GM18907 (cell line): ENCODE measurements around the gene GRM7.

Experiments
- ATAC-seq: cut with Tn5 transposase; IDR thresholded peaks from one replicate; pipeline ENCODE4 v1.9.1; 2021; ENCODE audit warnings: mild to moderate bottlenecking, moderate library complexity; ENCODE audit not compliant: unreplicated experiment

GRM7 gene

DNA sequence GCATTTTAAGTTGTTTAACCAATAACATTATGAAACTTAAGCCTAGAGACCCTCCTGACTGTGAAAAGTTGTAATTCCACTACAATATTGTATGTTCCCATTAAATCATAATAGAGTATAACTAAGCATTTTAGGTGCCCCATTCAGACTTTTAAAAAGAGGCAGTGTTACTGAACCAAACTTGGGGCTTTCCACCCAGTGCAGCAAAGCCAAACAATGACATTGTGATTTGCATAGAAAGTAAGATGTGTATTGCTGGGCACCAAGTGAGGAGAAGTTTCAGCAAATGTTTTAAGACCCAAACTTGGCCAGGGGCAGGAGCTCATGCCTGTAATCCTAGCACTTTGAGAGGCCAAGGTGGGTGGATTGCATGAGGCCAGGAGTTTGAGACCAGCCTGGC is 706.2 kb downstream of the GRM7 start:
- ATAC-seq, result peak; percentile 71

DNA sequence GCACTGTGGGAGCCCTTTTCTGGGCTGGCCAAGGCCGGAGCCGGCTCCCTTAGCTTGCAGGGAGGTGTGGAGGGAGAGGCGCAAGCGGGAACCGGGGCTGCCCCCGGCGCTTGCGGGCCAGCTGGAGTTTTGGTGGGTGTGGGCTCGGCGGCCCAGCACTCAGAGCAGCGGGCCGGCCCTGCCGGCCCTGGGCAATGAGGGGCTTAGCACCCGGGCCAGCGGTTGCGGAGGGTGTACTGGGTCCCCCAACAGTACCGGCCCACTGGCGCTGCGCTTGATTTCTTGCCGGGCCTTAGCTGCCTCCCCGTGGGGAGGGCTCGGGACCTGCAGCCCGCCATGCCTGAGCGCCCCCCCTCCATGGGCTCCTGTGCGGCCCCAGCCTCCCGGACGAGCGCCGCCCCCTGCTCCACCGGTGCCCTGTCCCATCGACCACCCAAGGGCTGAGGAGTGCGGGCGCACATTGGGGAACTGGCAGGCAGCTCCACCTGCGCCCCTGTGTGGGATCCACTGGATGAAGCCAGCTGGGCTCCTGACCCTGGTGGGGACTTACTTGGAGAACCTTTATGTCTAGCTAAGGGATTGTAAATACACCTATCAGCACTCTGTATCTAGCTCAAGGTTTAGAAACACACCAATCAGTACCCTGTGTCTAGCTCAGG is 707.7 kb downstream of the GRM7 start:
- ATAC-seq, result no peak

DNA sequence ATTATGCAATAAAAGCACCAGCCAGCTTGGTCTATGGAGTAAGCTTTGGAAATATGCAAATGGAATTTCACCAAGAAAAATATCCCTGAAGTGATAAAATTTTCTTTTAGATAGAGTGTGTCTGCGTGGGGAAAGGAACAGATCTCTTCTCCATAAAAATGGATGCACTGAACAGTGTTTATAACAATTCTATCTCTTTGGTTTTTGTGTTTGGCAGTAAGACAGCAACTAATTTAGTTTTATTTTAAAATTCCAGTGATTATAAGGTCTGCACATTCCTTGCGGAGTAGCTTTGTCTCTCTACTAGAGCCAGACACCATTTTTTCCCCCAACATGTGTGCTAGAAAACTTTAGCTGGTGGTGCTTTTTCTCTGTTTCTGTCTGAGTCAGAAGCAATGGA is 712.4 kb downstream of the GRM7 start:
- ATAC-seq, result no peak

DNA sequence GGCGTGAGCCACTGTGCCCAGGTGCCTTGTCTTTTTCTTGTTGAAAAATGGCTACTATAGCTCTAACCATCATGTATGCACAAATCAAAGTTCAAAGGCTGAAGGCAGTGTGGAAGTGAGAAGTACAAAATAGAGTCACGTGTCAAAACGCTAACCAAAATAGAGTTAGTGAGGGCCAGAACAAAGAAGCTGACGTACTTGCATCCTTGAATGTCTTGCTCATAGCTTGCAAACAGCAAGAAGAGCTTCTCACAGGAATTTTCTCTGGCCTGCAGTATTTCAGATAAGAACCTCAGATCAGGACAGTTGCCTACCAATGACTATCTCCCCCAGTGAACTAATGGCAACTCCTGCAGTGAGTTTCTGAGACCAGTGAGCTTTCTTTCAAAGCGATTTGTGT is 713.5 kb downstream of the GRM7 start:
- no peak for ATAC-seq

DNA sequence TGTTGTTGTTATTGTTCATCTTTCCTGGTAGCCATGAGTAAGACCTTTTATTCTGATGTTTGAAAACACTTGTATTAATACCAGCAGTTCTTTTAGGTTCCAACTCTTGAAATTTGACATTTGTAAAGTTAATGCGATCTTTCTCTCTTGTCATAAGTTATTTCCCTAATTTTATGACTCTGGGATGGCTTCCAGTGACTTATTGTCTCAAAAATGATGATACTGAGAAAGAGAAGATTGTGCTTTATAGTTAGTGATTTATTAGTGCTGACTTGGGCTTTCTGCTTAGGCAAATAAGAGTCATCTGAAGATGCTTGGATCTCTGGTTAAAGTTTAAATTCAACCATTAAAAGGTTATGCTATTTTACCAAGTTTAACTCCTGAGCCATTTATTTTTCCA is 715.2 kb downstream of the GRM7 start:
- no peak for ATAC-seq

DNA sequence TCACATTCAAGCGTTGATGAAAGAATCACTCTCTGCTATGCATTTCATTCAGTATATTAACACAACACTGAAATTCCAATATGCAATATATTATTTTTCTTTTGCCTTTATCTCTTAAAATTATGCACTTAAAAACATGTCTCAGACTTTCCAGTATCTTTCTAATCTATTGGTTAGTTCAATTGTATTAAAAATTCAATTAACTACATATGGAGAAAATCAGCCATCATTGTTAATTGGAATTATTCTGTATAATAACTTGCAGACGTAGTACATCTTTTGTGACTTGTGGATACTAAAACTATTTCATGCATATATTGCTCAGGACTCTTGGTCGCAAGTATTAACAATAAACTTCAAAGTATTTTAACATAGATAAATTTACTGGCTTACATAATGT is 715.6 kb downstream of the GRM7 start:
- no peak for ATAC-seq

DNA sequence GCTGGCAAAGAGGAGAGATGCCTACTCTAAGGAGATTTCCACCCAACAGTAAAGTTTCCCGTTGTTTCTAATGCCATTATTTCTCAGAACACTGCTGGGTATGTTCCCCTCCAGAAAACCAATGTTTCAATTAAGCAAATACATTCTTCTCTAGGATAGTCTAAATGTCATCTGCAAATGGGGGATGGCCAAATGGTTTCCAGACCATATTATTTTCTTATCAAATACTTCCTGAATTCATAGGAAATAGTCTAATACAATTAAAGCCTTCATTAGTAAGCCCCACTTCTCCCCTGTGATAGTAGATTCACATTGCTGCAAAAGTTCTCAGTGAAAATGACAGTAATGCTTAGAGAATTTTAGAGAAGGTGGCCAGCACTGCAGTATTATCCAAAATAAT is 716.6 kb downstream of the GRM7 start:
- ATAC-seq, result no peak

DNA sequence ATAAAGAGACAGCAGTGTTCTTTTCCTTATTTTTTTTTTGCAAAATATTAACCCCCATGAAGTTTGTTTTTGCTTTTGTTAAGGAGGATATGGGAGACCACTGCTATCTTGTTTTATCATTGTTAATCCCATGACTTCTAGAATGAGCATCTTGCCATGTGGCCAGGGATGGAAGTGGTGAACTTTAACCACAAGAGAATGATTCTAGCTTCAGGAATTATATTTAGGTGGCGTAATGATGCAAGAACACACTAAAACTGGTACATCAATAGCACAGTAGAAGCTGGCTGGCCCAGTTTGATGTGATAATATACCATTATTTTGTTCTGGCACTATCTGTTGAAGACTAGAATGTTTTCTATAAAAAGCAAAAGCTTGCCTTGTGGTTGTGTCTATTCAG is 720.9 kb downstream of the GRM7 start:
- no peak for ATAC-seq

DNA sequence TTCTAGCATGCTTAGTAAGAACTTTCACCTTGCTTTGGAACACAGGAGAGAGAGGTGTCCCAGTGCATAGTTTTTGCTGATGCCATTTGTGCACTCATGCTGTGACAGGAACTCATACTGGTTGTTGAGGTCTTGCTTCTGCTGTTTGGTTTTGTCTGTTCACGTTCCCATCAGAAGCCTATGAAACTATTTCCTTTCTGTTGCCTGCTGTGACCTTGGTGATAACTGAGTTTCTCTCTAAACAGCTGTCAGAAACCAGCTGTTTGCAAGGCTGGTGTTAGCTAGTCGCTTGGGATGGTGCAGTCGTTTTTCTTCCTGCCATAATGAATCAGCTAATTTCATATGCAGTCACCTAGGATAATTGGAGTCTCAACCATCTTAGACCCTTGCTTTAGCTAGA is 724.1 kb downstream of the GRM7 start:
- ATAC-seq, result no peak

DNA sequence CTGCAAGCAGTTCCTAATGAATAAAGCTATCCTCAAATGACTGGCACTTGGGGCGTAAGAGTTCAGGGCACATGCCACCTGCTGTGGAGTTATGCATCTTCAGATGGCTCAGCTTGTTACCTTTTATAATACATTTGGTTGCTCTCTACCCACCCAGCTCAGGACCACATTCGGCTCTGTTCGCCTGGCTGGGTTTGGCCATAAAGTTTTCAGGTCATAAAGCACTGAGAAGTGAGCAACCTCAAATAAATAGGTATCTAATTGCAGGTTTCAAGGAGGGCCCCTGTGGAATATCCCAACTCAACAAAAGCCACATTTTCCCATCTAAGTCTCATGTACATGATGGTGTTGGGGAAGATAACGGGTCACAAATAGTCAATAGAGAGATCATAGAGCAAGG is 727.3 kb downstream of the GRM7 start:
- ATAC-seq, result no peak

DNA sequence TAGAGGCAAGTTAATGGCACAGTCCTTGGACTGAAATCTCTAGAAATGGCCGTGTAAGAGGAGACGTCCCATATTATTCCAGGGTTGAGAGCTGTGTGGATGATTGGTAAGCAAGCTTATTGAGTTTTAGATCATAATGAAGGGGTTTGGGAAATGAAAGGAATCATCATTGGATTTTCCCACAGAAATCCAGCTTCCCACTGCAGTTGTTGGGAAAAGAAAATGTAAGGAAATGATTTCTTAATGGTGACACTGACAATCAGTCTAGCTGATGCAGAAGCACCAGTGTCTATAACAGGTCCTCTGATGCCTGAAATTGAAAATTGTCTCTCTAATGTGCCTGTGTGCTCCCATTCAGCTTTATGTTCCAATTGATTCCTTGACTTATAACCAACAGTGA is 728.6 kb downstream of the GRM7 start:
- no peak for ATAC-seq

DNA sequence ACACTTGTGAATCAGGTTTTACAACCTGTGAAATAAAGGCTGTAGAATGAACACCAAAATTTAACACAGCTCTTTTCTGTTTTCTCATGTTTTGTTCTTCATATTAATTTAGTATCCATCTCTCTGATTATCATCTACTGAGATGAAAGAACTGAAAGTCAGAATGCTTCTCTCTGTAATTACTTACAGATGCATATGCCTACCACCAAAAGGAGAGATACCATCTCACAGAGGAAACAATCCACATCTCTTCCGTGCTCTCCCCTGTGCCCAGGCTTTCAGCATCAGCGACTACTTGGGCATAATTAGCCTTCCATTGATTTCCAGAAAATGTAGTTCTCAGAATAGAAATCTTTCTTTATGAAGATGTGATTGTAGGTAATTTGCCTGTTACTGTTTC is 741.4 kb downstream of the GRM7 start:
- no peak for ATAC-seq

DNA sequence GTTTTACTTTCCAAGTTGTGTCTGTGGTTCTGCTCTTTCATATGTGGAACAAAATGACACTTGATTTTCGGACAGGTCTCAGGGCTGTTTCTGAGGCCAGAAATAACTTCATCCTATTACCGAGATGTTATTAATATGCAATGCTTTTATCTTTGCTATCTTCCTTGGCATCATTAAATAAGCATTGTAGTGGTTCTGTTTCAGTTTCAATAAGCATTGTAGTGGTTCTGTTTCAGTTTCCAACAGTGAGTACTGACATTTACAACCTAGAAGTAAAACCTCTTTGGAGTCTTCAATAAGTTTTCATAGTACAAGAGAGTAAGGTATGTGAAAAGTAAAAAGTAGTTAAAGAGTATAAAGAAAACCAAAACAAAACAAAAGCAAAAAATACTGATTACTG is 746.2 kb downstream of the GRM7 start:
- ATAC-seq, result no peak

DNA sequence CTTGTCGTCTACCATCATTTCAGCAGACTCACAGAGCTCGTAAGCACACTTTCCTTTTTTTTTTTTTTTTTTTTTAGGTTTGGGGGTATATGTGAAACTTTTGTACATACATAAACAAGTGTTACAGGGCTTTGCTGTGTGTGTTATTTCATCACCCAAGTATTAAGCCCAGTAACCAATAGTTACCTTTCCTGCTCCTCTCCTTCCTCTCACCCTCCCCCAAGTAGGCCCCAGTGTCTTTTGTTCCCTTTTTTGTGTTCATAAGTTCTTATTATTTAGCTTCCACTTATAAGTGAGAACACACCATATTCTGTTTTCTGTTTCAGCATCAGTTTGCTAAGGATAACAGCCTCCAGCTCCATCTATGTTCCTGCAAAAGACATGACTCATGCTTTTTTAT is 746.8 kb downstream of the GRM7 start:
- no peak for ATAC-seq

DNA sequence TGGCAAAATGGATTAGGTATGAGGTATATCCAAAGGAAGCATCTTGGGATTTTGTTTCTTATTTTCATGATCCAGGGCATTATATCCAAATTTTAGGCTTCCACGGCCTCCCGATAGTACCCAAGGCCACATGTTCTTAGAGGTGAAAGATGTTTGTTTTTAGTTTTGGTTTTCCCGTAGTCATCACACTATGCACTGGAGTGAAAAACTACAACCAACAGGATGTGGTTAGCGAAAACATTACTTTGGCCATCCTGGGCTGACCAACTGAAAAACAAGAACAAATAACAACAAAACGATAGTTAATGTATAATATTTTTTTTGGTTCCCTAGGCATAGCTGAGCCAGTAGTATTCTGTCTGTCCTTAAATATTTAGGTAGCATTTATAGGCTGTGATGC is 749.7 kb downstream of the GRM7 start:
- no peak for ATAC-seq

DNA sequence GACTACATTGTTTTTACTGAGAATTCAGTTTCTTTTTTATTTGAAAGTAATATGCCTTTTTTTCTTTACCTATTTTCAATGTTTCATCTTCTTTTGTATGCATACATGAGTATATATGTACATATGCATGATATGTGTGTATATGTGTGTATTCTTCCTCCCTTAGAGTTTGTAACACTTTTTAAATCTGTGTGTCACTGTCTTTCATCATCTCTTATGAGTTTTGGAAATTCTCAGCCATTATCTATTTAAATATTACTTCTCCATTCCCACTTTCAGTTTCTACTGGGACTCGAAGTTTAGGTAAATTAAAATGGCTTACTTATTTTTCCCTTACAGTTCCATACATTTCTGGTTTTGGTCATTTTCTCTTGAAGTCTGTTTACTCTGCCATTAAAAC is 754.1 kb downstream of the GRM7 start:
- no peak for ATAC-seq

DNA sequence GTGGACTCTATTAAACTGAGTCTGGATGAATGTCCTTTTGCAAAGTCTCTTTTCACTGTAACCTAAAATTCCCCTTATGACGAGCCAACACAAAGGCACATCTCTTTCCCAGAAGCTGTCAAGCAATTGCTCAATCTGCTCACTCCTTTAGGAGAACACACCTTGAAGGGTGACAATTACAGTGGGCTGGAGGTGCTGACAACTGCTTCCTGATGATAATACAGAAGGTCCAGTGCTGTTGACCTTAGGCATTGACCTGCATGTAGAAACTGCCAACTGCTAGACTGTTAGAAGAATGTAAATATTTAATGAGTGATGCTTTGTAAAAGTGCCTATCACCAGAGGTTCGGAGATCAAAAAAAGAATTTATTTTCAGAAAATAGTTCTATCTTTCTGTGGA is 757.7 kb downstream of the GRM7 start:
- no peak for ATAC-seq

DNA sequence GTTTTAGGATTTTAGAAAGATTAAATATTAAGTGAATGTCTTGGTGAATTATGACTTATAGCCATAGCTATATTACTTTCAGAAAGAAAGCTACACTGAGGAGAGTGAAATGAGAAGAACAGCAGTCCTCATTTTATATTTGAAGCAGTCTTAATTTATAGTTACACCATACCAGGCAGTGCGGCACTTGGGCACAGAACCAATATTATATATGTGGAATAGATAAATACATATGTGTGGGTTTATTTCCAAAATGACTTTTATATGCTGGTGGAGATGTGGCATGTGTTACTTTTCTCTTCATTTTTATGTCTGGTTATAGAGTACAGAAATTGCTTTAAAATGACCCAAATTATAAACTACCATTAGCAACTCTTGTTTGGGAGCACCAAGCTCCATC is 759.5 kb downstream of the GRM7 start:
- ATAC-seq, result no peak

DNA sequence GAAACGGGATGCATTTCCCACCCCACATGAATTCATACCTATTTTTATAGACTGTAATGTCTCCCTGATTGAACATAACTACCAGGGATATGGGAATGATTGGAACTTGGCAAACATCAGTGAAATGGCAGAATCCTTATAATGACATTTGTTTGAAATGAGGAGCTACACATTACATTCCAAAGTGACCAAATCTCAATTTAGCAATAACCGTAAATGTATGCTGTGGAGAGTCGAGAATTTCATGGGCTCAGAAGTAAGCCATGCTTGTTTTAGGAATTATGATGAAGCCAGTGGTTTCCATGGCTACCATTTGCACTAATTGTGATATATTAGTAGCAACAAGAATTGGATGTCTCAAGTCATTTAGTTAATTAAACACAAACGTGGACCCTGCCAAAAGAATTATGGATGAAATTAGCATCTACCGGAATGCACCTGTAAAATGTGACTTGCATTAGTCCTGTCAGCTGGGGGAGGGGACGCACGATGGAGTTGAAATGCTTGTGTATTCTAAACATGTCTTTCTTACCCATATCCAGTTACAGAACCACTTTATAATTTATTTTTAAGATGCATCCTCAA is 760.2 kb downstream of the GRM7 start:
- ATAC-seq, result no peak

DNA sequence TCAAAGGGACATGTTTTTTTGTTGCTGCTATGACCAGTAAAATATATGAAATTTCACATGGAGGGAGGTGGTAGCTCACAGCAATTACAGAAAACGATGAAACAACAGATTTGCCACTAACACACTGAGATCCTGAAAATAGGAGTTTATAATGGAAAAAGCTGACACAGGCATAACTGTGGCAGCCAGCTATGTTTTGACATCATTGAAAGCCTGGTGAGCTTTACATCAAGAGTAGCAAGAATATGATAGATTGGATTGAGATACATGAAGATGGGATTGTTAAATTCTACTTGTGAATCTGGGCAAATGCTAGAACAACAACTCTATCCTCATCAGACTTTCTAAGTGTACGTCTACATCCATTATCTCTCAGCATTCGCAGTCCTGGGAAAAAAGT is 760.7 kb downstream of the GRM7 start:
- ATAC-seq, result no peak

DNA sequence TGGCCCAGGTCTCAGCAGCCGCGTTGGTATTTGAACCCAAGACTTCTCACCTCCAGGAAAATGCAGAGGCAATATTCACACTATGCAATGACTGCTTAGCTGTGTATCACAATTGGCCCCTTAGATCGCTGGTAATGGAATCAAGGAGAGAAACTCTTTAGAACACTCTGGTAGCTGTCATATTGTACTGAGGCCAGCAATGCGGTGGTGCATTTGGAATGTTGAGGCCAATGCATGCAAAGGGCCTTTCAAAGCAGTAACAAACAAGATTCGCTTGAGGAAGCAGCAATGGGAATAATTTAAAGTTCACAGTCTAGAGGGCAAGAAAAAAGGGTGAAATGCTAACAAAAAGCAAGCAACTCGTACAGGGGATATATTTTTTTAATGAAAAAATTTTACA is 764.1 kb downstream of the GRM7 start:
- ATAC-seq, result no peak

DNA sequence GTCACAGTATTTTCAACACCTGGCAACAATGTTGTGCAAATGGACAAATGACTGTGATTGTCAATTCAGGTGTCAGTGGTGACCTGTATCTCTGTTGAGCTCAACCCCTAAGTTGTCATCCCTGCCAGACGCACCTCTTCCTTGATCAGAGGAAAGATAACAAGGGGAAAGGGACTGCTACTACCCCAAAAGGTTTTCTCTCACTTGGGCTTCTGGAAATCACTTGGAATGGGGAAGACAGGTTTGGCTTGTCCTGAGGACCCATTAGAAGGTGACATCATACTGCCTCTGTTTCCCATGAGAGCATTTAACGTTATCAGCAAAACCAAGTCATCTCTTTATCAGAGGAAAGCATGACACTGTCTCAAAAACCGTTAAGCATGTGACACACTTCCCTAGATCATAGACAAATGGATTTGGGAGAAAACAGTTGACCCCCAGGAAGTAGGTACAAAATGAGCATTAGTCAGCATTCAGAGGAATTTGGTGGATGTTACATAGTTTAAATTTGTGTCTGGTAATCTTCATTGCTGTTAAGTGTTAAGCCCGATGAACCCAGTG is 769.5 kb downstream of the GRM7 start:
- no peak for ATAC-seq

DNA sequence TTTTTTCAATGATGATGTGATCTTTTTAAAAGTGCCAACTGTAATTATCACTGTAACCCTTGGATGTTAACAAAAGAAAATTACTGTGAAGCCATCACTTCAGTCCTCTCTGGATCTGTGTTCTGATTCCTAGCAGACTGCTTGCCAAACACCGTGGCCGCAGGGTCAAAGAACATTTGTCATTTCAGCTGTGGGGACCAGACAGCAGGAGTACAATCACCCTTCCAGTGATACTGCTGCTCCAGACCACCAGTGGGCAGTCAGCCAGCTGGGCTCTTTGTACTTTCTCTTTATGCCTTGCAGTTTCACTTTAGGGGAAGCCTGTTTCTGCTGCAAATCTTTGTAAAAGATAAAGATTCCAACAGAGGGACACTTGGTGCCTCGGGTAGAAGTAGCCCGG is 770.0 kb downstream of the GRM7 start:
- ATAC-seq, result no peak
